ENCODE results near the gene FOS. TPM values are rescaled to one million over a fixed set of nuclear protein-coding genes. Genes with fewer than 3 reads are reported as not detected.

Gene FOS
- total RNA-seq, 3 donors from 2014 or later, result 163 to 292 (median 243) TPM

DNA sequence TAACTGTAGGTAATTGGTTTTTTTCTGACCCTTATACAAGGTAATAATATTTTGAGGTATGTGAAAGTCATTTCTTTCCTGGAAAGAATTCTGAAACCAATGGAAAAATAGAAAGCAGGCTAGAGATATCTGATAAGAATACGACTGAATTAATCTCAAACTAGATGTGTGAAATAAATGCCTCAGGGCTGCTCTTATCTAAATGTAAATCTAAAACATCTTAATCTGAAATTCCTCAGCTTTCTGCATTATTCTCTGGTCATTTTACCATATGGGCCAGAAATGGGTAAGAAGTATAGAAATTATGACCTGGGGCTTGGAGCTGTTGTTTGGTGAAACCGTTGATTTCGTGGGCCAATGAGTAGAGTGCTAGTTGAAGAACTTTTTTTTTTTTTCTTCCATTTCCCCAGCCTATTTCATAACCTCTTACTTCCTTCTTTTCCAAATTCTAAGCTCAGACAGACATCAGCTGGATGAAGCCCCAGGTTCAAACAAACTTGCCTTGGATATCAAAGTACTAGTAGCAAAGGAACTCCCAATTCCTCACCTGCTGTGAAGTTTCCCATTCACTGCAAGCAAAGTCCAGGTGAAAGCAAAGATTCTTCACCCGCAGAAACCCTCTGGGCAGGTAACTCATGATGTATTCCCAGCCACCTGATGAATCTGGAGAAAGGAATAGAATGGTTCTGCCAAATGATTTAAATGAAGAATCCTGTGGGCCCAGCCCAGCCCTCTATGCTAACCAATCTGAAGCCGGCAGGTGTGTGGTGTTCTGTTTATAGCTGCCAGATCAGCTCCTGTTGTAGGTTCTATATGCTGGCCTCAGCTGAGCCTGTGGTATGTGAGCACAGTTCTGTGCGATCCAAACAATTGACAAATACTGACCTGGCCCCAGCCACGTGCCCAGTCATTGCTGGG lies 9.7 kb upstream of the FOS start:
- DNase-seq (no peak), ATAC-seq (peak; percentile 79)
- Histone ChIP-seq H3K36me3 (ENCODE audit: low read depth) (no peaks in the 10 kb centered on the region), H3K4me1 (ENCODE audit: low read depth) (no peaks in the 10 kb centered on the region), H3K9me3 (no peaks in the 10 kb centered on the region), H3K4me3 (no peak overlapping the region)
- TF ChIP-seq, protein P1, sequence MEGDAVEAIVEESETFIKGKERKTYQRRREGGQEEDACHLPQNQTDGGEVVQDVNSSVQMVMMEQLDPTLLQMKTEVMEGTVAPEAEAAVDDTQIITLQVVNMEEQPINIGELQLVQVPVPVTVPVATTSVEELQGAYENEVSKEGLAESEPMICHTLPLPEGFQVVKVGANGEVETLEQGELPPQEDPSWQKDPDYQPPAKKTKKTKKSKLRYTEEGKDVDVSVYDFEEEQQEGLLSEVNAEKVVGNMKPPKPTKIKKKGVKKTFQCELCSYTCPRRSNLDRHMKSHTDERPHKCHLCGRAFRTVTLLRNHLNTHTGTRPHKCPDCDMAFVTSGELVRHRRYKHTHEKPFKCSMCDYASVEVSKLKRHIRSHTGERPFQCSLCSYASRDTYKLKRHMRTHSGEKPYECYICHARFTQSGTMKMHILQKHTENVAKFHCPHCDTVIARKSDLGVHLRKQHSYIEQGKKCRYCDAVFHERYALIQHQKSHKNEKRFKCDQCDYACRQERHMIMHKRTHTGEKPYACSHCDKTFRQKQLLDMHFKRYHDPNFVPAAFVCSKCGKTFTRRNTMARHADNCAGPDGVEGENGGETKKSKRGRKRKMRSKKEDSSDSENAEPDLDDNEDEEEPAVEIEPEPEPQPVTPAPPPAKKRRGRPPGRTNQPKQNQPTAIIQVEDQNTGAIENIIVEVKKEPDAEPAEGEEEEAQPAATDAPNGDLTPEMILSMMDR (IDR thresholded peaks at IDR 0.05), result no peak
- intact Hi-C loops (cut with DNase I, micrococcal nuclease), result no loop called here

DNA sequence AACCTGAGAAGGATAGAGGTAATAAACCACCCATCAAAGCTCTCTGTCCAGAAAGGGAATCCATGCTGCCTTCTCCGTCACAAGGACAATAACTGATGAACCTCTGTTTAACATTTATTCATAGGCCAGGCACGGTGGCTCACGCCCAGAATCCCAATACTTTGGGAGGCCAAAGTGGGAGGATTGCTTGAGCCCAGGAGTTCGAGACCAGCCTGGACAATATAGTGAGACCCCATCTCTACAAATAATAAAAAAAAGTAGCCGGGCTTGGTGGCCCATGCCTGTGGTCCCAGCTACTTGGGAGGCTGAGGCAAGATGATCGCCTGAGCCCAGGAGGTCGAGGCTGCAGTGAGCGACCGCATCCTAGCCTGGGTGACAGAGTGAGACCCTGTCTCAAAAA lies 7.1 kb upstream of the FOS start:
- no peak for ATAC-seq
- TF ChIP-seq, protein P1 (IDR thresholded peaks at IDR 0.05), result no peak
- Histone ChIP-seq H3K4me3 (no peak overlapping the region), H3K4me1 (ENCODE audit: low read depth) (peaks cover 12% of the 10 kb centered on the region), H3K36me3 (ENCODE audit: low read depth) (no peaks in the 10 kb centered on the region), H3K9me3 (no peaks in the 10 kb centered on the region)
- no peak for DNase-seq
- intact Hi-C loops (cut with DNase I, micrococcal nuclease), result no loop called here

DNA sequence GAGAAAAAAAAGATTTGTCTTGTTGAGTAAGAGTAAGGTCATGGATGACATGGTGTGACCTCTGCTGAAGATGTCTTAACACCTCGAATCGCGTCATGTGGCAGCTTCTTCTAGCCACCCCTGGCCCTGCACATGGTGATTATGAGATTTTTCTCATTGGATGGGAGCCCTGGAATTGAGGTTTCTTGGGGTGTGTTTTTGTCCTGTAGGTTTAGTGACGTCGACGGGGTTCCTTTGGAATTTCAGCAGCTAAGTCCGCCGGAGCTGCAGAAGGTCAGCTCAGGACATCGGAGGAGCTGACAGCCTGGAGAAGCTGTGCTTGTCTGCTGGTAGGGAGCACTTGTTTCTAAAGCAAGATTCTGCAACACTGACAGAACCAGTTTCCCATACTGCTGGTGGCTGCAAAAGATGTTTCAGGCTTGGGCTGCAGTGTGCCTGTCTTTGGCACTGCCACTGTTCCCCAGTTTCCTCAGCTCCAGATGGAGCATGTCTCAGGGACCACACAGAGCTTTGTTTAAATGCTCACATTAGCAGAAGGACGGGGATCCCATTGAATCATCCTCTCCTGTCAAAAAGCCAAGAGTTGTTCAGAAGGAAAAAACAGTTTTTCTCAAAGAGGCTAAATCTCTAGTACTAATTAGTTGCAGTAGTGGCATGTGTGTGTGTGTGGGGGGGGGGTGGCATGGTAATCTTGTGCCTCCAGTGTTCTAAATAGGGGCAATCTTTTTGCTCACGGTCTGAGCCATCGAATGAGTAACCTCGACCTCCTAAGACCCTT lies 5.2 kb upstream of the FOS start:
- no peak overlapping the region for H3K4me3 ChIP-seq
- no peaks in the 10 kb centered on the region for H3K36me3 ChIP-seq (ENCODE audit: low read depth)
- ATAC-seq, result no peak
- DNase-seq, result no peak
- H3K4me1 ChIP-seq (ENCODE audit: low read depth), result peaks cover 18% of the 10 kb centered on the region
- intact Hi-C loops (cut with DNase I, micrococcal nuclease), result no loop called here
- H3K9me3 ChIP-seq, result no peaks in the 10 kb centered on the region
- TF ChIP-seq, protein P1 (IDR thresholded peaks at IDR 0.05), result no peak

DNA sequence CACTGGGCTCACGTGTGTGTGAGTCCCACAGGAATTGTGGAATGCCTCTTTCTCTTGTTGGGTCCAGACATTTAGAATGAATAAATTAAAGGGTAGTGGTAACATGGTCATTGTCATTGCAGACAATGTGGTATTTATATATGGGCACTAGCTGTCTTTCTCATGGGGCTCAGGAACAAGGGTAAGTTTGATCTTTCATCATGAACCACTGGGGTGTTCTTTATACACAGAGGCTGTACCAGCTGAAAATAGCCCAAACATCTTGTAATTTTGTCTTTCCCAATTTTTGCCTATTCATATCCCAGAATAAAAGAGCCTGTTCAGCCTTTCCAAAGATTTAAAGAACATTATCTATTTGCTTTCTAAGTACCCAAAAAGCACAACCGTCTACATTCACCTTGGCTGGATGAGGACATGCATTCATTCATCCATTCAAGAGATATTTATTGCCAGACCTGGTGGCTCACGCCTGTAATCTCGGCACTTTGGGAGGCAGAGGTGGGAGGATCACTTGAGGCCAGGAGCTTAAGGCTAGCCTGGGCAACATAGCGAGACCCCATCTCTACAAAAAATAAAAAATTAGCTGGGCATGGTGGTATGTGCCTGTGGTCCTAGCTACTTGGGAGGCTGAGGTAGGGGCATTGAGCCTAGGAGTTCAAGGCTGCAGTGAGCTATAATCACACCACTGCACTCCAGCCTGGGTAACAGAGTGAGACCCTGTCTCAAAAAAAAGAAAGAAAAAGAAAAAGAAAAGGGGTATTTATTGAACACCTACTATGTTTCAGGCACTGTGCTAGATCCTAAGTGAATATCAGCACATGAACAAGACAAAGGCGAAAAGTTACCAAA lies 4.4 kb upstream of the FOS start:
- H3K4me1 ChIP-seq (ENCODE audit: low read depth), result peaks cover 18% of the 10 kb centered on the region
- TF ChIP-seq, protein P1 (IDR thresholded peaks at IDR 0.05), result no peak
- no peak for DNase-seq
- no peak for ATAC-seq
- H3K36me3 ChIP-seq (ENCODE audit: low read depth), result no peaks in the 10 kb centered on the region
- no peaks in the 10 kb centered on the region for H3K9me3 ChIP-seq
- no peak overlapping the region for H3K4me3 ChIP-seq
- intact Hi-C loops (cut with DNase I, micrococcal nuclease), result no loop called here

DNA sequence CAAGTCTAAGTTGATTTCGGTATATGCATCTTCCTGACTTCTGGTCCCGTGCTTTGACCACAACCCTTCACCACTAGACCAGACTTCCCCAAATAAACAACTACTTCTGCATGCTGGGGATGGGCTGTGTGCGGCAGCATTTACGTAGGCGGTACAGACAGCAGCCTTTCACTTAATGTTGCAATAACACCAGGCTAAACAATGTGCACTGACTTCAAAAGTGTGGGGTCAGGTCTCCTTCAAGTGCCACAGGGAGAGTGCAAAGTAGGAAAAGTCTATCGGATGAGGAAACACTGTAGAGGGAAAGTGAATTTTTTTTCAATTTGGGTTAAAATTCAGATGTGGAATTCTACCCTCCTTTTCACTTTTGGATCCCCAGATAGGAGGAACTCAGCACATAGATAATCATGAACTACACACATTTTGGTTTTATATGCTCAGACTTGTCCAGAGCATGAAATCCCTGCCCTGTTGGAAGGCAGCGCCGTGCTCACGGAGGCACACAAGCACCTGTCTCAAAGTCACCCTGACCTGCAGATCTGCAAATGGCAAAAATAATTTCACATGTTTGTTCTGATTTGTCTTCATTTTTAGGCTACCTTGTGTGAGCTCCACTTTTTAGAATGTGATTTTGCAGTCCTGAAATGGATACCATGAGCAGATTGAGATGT lies 3.6 kb upstream of the FOS start:
- Histone ChIP-seq H3K36me3 (ENCODE audit: low read depth) (no peaks in the 10 kb centered on the region), H3K9me3 (no peaks in the 10 kb centered on the region), H3K4me3 (no peak overlapping the region), H3K4me1 (ENCODE audit: low read depth) (peaks cover 22% of the 10 kb centered on the region)
- no peak for ATAC-seq
- intact Hi-C loops (cut with DNase I, micrococcal nuclease), result no loop called here
- peak; percentile 44 to 76 (median 71) for DNase-seq
- TF ChIP-seq, protein P1 (IDR thresholded peaks at IDR 0.05), result no peak
